ENCODE results near the gene CLASRP.
"Not testable (repeated sequence)": the region's sequence is repeated elsewhere in the genome, so short reads cannot be mapped to it uniquely, and the experiment has no call there.

Gene CLASRP

DNA sequence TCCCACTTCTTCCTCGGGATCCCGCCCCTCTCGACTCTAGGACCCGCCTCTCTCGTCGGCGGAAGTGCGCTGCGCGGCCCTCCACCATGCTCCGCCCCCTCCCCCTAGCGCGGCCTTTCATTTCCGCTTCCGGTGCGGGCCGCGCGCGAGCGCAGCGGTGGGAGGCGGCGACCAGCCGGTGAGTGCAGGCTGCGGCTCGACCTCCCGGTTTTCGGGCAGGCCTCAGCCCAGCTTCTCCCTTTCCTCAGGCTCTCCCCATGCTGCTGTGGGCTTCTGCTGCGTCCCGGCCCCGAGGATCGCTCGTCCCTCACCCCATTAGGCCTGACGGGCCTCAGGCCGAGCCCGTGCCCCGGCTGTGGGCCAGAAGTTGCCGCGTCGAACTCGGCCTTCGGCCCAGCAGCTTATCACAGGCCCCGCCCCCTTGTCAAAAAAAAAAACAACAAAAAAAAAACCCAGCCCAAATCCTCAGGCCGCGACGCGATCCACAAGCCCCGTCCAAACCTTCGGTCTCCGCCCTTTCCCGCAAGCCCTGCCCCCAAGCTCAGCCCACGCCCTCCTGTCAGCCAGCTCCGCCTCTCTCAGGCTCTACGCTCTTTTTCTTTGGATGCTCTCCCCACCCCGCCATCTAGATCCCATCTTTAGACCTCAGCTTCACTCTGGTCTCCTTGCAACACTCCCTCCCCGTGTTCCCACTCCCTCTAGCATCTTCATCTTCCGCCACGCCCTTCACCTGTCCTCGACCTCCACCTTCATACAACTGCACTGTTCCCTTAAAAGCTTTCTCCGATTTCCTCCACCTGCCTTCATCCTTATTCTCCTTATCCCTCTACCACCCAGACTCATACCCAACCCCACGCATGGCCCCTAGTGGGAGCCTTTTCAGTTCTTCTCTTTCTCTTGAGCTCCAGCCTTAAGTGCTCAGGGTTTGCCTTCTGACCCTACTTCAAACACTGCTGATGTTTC is at the start of gene CLASRP:
Gene CLASRP (plus strand): TSS at position 115 of the 963 bp plus-strand sequence. CDS start 1,168 bp downstream, outside the sequence.
- DNase-seq (ENCODE audit: low read depth in 2 of 3, low spot score in 1 of 3): peak; percentile 76 to 87 (median 85)

- DNase-seq (ENCODE audit: low read depth in 2 of 3, low spot score in 1 of 3): no peak
Observed at GRCh38 chr19:44990459-44990858, 48.4 kb upstream of the CLASRP start.

DNA sequence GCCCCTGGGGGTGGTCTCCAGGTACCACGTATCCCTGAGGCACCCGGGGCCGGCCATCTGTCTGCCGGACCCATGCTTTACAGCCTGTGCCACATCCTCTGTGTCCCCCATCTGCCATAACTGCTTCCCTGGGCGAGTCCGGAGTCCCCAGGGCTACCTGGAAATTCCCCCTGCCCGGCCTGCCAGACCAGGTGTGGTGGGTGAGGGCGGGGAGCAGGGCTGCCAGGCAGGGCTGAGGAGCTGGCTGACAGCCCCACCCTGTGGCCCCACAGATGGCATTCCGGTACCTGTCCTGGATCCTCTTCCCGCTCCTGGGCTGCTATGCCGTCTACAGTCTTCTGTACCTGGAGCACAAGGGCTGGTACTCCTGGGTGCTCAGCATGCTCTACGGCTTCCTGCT is 47.9 kb upstream of the CLASRP start:
- DNase-seq (ENCODE audit: low read depth in 2 of 3, low spot score in 1 of 3): no peak

DNA sequence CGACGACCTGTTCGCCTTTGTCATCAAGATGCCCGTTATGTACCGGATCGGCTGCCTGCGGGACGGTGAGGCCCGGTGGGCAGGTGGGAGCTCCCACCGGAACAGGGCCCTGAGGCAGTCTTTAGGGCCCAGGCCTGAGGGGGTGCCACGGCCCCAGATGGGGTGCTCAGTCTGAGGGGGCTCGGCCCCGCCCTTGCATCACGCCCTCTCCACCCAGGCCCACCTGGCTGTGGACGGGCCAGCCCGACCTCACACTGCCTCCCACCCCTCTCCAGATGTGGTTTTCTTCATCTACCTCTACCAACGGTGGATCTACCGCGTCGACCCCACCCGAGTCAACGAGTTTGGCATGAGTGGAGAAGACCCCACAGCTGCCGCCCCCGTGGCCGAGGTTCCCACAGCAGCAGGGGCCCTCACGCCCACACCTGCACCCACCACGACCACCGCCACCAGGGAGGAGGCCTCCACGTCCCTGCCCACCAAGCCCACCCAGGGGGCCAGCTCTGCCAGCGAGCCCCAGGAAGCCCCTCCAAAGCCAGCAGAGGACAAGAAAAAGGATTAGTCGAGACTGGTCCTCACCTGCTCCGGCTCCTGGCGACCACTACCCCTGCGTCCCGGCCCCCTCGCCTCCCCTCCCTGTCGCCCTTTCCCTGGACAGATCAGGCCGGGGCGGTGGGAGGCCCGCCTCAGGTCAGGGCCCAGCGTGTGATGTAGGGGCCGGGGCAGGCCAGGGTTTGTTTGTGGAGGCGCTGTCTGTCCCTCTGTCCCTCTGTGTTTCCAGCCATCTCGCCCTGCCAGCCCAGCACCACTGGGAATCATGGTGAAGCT is 46.3 kb upstream of the CLASRP start:
- no peak for DNase-seq (ENCODE audit: low read depth in 2 of 3, low spot score in 1 of 3)

DNA sequence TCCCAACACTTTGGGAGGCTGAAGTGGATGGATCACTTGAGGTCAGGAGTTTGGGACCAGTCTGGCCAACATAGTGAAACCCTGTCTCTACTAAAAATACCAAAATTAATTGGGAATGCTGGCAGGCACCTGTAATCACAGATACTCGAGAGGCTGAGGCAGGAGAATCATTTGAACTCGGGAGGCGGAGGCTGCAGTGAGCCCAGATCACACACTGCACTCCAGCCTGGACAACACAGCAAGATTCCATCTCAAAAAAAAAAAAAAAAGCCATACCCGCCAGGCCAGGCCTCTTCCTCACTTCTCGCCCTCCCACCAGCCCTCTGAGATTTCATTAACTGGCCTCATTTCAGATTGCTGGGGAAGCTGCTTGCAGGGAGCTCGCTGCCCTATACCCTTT is 45.3 kb upstream of the CLASRP start:
- DNase-seq (ENCODE audit: low read depth in 2 of 3, low spot score in 1 of 3): no peak

- no peak for DNase-seq (ENCODE audit: low read depth in 2 of 3, low spot score in 1 of 3)
Observed at GRCh38 chr19:44993926-44994537, 44.8 kb upstream of the CLASRP start.

GRCh38 chr19:44998025-44998424 is 40.8 kb upstream of the CLASRP start:
- no peak for DNase-seq (ENCODE audit: low read depth in 2 of 3, low spot score in 1 of 3)

GRCh38 chr19:44999131-44999925 is 39.5 kb upstream of the CLASRP start:
- not testable (repeated sequence) for DNase-seq (ENCODE audit: low read depth in 2 of 3, low spot score in 1 of 3)

DNA sequence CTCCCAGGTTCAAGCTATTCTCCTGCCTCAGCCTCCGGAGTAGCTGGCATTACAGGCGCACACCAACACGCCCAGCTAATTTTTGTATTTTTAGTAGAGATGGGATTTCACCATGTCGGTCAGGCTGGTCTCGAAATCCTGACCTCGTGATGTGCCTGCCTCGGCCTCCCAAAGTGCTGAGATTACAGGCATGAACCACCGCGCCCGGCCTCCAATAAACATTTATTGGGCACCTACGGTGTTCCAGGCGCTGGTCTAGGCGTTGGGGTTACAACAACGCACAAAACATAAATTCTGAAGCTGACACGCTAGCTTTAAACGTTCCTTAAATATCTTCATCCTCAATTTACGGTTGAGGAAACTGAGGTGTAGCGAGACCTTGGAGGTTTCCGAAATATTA is 38.2 kb upstream of the CLASRP start:
- DNase-seq (ENCODE audit: low read depth in 2 of 3, low spot score in 1 of 3): not testable (repeated sequence)

DNA sequence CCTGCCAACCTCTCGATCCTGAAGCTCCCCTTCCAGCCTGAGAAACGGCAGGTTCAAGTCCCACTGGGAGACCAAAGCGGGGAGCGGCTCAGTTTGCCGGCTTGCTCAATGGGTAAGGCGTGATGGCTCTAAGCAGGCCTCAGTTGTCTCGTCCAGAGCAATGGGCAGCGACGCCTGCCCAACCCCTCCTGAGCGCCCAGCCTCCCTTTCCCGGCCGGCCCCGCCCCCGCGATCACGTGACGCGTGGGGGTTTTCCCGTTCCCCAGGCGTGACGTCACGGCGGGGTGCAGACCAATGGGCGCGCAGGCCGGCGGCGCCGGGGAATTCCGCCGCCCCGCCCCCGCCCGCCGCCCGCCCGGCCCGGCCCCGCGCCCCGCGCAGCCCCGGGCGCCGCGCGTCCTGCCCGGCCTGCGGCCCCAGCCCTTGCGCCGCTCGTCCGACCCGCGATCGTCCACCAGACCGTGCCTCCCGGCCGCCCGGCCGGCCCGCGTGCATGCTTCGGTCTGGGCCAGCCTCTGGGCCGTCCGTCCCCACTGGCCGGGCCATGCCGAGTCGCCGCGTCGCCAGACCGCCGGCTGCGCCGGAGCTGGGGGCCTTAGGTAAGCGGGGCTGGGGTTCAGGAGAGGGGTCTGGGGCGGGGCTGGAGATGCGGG is 37.6 kb upstream of the CLASRP start, which contains the start of gene RELB:
Gene RELB (plus strand): TSS at position 378 of the 653 bp plus-strand sequence. CDS start 116 bp downstream, at position 494.
- peak; percentile 92 to 97 (median 93) for DNase-seq (ENCODE audit: low read depth in 2 of 3, low spot score in 1 of 3)

DNA sequence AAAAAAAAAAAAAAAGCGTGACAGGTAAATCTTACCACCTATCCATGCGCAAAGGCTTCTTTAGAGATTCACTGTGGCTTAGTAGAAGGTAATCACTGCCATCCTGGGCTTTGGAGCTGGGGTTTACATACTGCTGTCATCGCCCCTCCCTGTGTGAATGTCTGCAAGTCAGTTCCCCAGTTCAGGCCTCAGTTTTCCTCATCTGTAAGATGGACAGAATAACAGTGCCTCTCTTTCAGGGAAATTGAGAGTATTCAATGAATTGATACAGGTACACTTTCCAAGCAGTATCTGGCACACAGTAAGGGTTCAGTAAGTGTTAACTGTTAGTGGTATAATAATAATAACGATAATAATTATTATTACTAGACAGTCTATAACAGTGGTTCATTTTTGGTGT is 35.4 kb upstream of the CLASRP start:
- no peak for DNase-seq (ENCODE audit: low read depth in 2 of 3, low spot score in 1 of 3)

DNA sequence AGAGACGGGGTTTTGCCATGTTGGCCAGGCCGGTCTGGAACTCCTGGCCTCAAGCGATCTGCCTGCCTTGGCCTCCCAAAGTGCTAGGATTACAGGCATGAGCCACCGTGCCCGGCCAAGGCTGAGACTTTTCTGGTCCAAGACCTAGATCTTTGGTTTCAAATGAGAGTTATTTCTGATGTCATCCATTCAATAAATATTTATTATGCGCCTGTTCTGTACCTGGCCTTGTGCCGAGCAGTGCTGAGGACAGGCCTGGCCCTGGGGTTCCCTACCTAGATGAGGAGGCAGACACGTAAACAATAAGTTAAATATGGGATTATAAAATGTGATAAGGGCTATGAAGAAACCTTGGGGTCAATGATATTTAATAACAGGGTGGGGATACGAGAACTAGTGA is 33.1 kb upstream of the CLASRP start:
- no peak for DNase-seq (ENCODE audit: low read depth in 2 of 3, low spot score in 1 of 3)

GRCh38 chr19:45008552-45008951 is 30.3 kb upstream of the CLASRP start:
- no peak for DNase-seq (ENCODE audit: low read depth in 2 of 3, low spot score in 1 of 3)

GRCh38 chr19:45009625-45010255 is 29.1 kb upstream of the CLASRP start:
- DNase-seq (ENCODE audit: low read depth in 2 of 3, low spot score in 1 of 3): no peak

DNA sequence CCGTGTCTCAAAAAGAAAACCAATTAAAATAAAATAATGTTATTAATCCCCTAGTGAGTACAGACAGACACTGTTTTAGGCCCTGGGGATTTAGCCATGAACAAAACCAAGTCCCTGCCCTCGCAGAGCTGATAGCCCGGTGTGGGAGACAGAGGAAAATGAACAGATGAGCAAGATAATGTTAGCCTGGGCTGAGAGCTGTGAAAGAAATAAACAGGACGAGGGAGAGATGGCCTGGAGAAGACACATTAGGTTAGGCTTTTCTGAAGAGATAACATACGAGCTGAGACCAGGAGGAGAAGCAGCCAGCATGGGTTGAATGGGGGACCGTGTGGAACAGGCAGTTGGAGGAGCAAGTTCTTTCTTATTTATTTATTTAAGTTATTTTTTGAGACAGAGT is 28.5 kb upstream of the CLASRP start:
- no peak for DNase-seq (ENCODE audit: low read depth in 2 of 3, low spot score in 1 of 3)

DNA sequence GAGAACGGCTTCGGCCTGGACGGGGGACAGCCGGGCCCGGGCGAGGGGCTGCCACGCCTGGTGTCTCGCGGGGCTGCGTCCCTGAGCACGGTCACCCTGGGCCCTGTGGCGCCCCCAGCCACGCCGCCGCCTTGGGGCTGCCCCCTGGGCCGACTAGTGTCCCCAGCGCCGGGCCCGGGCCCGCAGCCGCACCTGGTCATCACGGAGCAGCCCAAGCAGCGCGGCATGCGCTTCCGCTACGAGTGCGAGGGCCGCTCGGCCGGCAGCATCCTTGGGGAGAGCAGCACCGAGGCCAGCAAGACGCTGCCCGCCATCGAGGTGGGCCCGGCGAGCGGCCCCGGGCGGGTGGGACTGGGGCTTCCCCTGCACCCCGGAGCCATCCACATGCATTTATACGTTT is 26.9 kb upstream of the CLASRP start:
- DNase-seq (ENCODE audit: low read depth in 2 of 3, low spot score in 1 of 3): no peak

DNA sequence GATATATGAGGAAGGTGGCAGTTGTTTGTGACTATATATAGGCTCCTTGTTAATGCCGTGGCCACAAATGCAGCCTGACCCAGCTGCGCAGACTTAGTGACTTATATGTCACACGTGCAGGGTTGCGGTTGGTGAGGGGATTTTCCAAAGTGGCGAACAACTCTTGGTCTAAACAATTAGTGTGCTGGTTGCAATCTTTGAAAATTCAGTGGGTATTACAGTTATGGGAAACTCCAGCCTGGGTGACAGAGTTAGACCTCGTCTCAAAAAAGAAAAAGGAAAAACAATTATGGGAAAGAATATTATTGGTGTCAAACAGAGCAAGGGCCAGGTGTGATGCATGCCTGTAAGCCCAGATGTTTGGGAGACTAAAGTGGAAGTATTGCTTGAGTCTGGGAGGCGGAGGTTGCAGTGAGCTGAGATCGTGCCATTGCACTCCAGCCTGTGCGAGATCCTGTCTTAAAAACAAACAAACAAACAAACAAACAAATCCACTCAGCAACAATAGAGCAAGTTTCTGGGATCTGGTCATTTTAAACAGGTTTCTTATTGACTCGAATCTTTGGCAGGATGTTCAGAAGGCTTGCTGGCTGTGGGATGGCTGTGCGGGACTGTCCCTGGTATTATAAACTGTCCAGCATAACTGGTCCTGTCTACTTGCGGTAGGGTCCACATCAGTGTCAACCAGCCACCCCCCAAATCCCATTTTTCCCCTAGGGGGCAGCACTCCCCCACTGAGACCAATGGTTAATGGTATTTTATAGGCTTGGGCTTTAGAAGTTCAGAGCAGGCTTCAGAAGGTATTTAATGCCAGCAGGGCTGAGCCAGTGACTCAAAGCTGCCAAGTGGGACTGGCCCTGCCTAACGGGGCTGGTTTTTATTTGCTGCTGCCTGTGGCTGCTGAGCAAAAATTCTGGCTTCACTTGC is 22.2 kb upstream of the CLASRP start:
- DNase-seq (ENCODE audit: low read depth in 2 of 3, low spot score in 1 of 3): peak; percentile 39 to 67 (median 48)

DNA sequence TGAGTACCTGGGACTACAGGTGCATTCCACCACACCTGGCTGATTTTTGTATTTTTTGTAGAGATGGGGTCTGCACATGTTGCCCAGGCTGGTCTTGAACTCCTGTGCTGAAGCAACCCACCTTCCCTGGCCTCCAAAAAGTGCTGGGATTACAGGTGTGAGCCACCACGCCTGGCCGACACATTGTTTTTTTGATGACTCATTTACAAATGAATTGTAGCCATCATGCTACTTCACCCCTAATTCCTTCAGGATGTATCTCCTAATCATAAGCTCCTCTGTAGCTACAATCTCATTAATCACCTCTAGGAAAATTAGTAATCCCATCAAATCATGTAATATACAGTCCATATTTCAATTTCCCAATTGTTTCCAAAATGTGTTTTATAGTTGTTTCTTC is 19.7 kb upstream of the CLASRP start:
- DNase-seq (ENCODE audit: low read depth in 2 of 3, low spot score in 1 of 3): no peak
